Endodermal cell (in vitro differentiated cells): Measurements from ENCODE around the gene TRAPPC8. TPM values are rescaled to one million over a fixed set of nuclear protein-coding genes. Genes with fewer than 3 reads are reported as not detected.
A peak's percentile ranks its signal among the peaks of the same experiment; 100 is the strongest.
"Not testable (repeated sequence)": the region's sequence is repeated elsewhere in the genome, so short reads cannot be mapped to it uniquely, and the experiment has no call there.

Experiments
- DNase-seq: peaks from one replicate; pipeline ENCODE4 v3.0.0-alpha.2; 2017
- H3K27ac ChIP-seq: 2 replicates; pipeline ENCODE4 v1.5.1; 2013; ENCODE audit warnings: mild to moderate bottlenecking, low read depth, low read length, moderate library complexity
- H3K27me3 ChIP-seq: 2 replicates; pipeline ENCODE4 v1.6.1; 2013; ENCODE audit warnings: mild to moderate bottlenecking, low read length, moderate library complexity; ENCODE audit not compliant: insufficient read depth, control insufficient read depth, poor library complexity, severe bottlenecking
- H3K36me3 ChIP-seq: 2 replicates; pipeline ENCODE4 v1.7.0; 2013; ENCODE audit warnings: mild to moderate bottlenecking, low read length, moderate library complexity; ENCODE audit not compliant: control insufficient read depth, insufficient read depth
- H3K4me1 ChIP-seq: one replicate; pipeline ENCODE4 v1.7.0; 2013; ENCODE audit warnings: low read length; ENCODE audit not compliant: control insufficient read depth, insufficient read depth
- H3K4me3 ChIP-seq: 2 replicates; pipeline ENCODE4 v1.5.1; 2013; ENCODE audit warnings: mild to moderate bottlenecking, low read length, moderate library complexity
- H3K9ac ChIP-seq: 2 replicates; pipeline ENCODE4 v1.6.1; 2013; ENCODE audit warnings: mild to moderate bottlenecking, low read length, moderate library complexity; ENCODE audit not compliant: poor library complexity, severe bottlenecking; ENCODE audit errors: extremely low read depth
- H3K9me3 ChIP-seq: 2 replicates; pipeline ENCODE4 v1.6.1; 2013; ENCODE audit warnings: mild to moderate bottlenecking, low read length, moderate library complexity; ENCODE audit not compliant: control insufficient read depth
- H3K27ac Mint-ChIP-seq: 2 replicates; pipeline ENCODE4 v1.8.0; 2020; ENCODE audit warnings: mixed read lengths
- H3K27me3 Mint-ChIP-seq: 2 replicates; pipeline ENCODE4 v1.8.0; 2021; ENCODE audit warnings: mild to moderate bottlenecking, mixed read lengths; ENCODE audit not compliant: insufficient read depth
- H3K36me3 Mint-ChIP-seq: 2 replicates; pipeline ENCODE4 v1.8.0; 2020; ENCODE audit warnings: low read depth, mixed read lengths
- H3K4me1 Mint-ChIP-seq: 2 replicates; pipeline ENCODE4 v1.8.0; 2020; ENCODE audit warnings: mixed read lengths
- H3K4me3 Mint-ChIP-seq: 2 replicates; pipeline ENCODE4 v1.8.0; 2020; ENCODE audit warnings: mild to moderate bottlenecking, moderate library complexity, mixed read lengths
- H3K9me3 Mint-ChIP-seq: 2 replicates; pipeline ENCODE4 v1.8.0; 2020; ENCODE audit warnings: mild to moderate bottlenecking, mixed read lengths
- WGBS, 2 experiments: methylation state at CpG; one replicate each; pipeline versions ENCODE4 v1.1.5 to v1.1.7; 2013; ENCODE audit warnings: missing lambda C conversion rate in 2 of 2, mixed read lengths in 1 of 2; ENCODE audit not compliant: insufficient coverage in 1 of 2, insufficient read length in 1 of 2; 5-methylcytosine and 5-hydroxymethylcytosine counted together
- total RNA-seq, 2 donors: library from RNA; stranded (reverse); fragmentation: NEBNext Ultra II Directional in 1 of 2; extraction: Animal tissue kit (Norgen Biotek cat#: 25700) in 1 of 2; gene quantifications; 2 replicates in 1 of 2; 3 replicates in 1 of 2; pipeline ENCODE4 v1.2.1, GENCODE V29; 2021
- TF ChIP-seq, protein P1 (sequence below): fragments of 200-600 bp; sonication (generic); conservative IDR thresholded peaks from 2 replicates; pipeline ENCODE4 v1.5.0; 2021; ENCODE audit warnings: antibody characterized with exemption, mild to moderate bottlenecking

The TRAPPC8 gene
- total RNA-seq, 2 donors from 2014 or later, result 45.2 to 49.0 TPM

DNA sequence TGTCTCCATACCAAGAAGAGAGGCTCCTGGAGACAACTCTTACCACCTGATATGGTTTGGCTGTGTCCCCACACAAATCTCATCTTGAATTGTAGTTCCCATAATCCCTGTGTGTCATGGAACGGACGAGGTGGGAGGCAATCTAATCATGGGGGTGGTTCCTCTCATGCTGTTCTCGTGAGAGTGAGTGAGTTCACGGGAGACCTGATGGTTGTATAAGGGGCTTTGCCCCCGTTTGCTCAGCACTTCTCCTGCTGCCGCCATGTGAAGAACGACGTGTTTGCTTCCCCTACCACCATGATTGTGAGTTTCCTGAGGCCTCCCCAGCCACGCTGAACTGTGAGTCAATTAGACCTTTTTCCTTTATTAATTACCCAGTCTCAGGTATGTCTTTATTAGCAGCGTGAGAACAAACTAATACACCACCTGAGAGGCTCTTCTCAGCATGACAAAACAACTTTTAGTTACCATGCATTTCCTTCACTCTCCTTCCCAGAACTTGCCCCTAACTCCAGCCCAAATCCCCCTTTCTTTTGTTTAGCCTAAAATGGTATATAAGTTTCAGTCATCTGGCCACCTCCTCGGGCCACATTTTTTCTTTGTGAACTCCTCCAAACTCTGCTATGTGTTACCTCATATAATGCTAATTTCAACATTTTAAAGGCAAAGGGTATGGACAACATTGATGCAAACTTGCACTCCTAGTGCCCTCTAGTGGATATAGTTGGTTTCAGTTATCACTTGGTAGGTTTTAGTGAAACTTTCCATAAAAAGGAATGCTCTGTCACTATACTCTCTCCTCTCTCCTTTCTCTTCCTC lies 123.6 kb downstream of the TRAPPC8 start:
- no peak overlapping the region for H3K9ac ChIP-seq
- H3K4me1 Mint-ChIP-seq, result peaks cover 25% of the 10 kb centered on the region
- H3K27me3 ChIP-seq, result no peaks in the 10 kb centered on the region
- H3K27me3 Mint-ChIP-seq, result no peaks in the 10 kb centered on the region
- peaks cover 32% of the 10 kb centered on the region for H3K9me3 Mint-ChIP-seq
- peak overlapping the region; percentile 24 for H3K4me3 Mint-ChIP-seq
- peak; percentile 72 for DNase-seq
- peak overlapping the region; percentile 49 for H3K4me3 ChIP-seq
- H3K36me3 Mint-ChIP-seq, result peaks cover 16% of the 10 kb centered on the region
- H3K4me1 ChIP-seq, result no peaks in the 10 kb centered on the region
- H3K27ac ChIP-seq, result no peak overlapping the region
- H3K9me3 ChIP-seq, result peaks cover 20% of the 10 kb centered on the region
- peak overlapping the region; percentile 96 for H3K27ac Mint-ChIP-seq
- TF ChIP-seq, protein P1, sequence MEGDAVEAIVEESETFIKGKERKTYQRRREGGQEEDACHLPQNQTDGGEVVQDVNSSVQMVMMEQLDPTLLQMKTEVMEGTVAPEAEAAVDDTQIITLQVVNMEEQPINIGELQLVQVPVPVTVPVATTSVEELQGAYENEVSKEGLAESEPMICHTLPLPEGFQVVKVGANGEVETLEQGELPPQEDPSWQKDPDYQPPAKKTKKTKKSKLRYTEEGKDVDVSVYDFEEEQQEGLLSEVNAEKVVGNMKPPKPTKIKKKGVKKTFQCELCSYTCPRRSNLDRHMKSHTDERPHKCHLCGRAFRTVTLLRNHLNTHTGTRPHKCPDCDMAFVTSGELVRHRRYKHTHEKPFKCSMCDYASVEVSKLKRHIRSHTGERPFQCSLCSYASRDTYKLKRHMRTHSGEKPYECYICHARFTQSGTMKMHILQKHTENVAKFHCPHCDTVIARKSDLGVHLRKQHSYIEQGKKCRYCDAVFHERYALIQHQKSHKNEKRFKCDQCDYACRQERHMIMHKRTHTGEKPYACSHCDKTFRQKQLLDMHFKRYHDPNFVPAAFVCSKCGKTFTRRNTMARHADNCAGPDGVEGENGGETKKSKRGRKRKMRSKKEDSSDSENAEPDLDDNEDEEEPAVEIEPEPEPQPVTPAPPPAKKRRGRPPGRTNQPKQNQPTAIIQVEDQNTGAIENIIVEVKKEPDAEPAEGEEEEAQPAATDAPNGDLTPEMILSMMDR, result peak; percentile 91
- 63 to 80% methylated on average over 5 to 11 of the region's 11 CpGs for WGBS, 2 experiments
- H3K36me3 ChIP-seq, result no peaks in the 10 kb centered on the region

DNA sequence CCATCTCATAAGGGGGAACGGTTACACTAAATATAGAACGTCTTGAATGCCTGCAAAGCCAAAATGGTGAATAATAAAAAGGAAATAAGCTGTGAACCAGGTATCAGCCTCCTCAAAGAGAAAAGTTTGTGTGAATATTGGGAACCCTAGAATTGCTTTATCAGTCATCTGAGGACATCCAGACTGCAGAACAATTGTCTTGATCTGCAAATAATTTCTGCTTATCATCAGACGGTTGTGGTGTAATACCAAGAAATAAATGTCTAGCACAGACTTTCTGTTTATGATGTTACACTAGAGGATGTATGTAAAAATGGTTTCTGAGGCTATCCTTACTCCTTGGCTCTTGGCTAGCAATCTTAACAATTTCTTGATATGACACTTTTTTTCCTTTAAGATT lies 128.8 kb downstream of the TRAPPC8 start:
- Histone ChIP-seq H3K27ac (no peak overlapping the region), H3K36me3 (no peaks in the 10 kb centered on the region), H3K4me1 (no peaks in the 10 kb centered on the region), H3K9me3 (peaks cover 20% of the 10 kb centered on the region), H3K27me3 (no peaks in the 10 kb centered on the region), H3K4me3 (no peak overlapping the region), H3K9ac (no peak overlapping the region)
- H3K27ac Mint-ChIP-seq, result no peak overlapping the region
- peaks cover 26% of the 10 kb centered on the region for H3K4me1 Mint-ChIP-seq
- TF ChIP-seq, protein P1, result no peak
- no peaks in the 10 kb centered on the region for H3K27me3 Mint-ChIP-seq
- H3K4me3 Mint-ChIP-seq, result no peak overlapping the region
- H3K9me3 Mint-ChIP-seq, result peaks cover 36% of the 10 kb centered on the region
- WGBS, 2 experiments, result 79 to 100% methylated on average over 1 to 3 of the region's 3 CpGs
- peaks cover 17% of the 10 kb centered on the region for H3K36me3 Mint-ChIP-seq
- no peak for DNase-seq

DNA sequence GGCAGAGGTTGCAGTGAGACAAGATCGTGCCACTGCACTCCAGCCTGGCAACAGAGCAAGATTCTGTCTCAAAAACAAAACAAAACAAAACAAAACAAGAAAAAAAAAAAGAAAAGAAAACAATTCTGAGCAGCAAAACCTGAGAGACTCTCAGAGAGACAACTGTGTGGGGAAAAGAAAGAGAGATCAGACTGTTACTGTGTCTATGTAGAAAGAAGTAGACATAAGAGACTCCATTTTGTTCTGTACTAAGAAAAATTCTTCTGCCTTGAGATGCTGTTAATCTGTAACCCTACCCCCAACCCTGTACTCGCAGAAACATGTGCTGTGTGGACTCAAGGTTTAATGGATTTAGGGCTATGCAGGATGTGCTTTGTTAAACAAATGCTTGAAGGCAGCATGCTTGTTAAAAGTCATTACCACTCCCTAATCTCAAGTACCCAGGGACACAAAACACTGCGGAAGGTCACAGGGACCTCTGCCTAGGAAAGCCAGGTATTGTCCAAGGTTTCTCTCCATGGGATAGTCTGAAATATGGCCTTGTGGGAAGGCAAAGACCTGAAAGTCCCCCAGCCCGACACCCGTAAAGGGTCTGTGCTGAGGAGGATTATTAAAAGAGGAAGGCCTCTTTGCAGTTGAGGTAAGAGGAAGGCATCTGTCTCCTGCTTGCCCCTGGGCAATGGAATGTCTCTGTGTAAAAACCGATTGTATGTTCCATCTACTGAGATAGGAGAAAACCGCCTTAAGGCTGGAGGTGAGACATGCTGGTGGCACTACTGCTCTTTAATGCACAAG lies 132.4 kb downstream of the TRAPPC8 start:
- not testable (repeated sequence) for H3K27ac Mint-ChIP-seq, H3K4me1 ChIP-seq, H3K9me3 ChIP-seq, H3K9me3 Mint-ChIP-seq, H3K27me3 ChIP-seq, H3K36me3 ChIP-seq, H3K27me3 Mint-ChIP-seq, H3K4me3 ChIP-seq, H3K27ac ChIP-seq, H3K36me3 Mint-ChIP-seq
- Mint-ChIP-seq H3K4me3 (peak overlapping the region; percentile 22), H3K4me1 (peaks cover 24% of the 10 kb centered on the region)
- H3K9ac ChIP-seq, result peak overlapping the region; percentile 8
- 60 to 67% methylated on average over 2 to 6 of the region's 7 CpGs for WGBS, 2 experiments
- peak; percentile 76 for DNase-seq

DNA sequence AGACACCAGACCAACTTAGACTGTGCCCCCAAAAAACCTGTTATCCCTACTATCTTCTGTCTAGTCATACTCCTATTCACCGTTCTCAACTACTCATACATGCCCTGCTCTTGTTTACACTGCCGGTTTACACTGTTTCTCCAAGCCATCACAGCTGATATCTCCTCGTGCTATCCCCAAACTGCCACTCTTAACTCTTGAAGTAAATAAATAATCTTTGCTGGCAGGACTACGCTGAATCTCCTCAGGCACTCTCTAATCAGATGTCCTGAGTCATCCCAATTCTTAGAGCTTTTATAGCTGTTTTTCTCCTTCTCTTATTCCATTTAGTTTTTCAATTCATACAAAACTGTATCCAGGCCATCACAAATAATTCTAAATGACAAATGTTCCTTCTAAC lies 133.9 kb downstream of the TRAPPC8 start:
- not testable (repeated sequence) for H3K27ac ChIP-seq, DNase-seq, H3K27me3 ChIP-seq, H3K27me3 Mint-ChIP-seq, H3K4me3 ChIP-seq, H3K9me3 ChIP-seq, H3K36me3 Mint-ChIP-seq, H3K27ac Mint-ChIP-seq, H3K4me3 Mint-ChIP-seq, H3K4me1 ChIP-seq, H3K36me3 ChIP-seq, H3K9me3 Mint-ChIP-seq
- peak overlapping the region; percentile 30 for H3K9ac ChIP-seq
- 42 to 80% methylated on average over 2 to 3 of the region's 4 CpGs for WGBS, 2 experiments
- peaks cover 18% of the 10 kb centered on the region for H3K4me1 Mint-ChIP-seq
